HG02870 (cell line): ENCODE data around the gene CTIF.

ENCODE experiments used
- ATAC-seq: cut with Tn5 transposase; IDR thresholded peaks from one replicate; pipeline ENCODE4 v1.9.1; 2021; ENCODE audit warnings: mild to moderate bottlenecking, moderate library complexity; ENCODE audit not compliant: unreplicated experiment

CTIF gene

GRCh38 chr18:48766026-48766425, 227.2 kb downstream of the CTIF start:
- ATAC-seq, result no peak

DNA sequence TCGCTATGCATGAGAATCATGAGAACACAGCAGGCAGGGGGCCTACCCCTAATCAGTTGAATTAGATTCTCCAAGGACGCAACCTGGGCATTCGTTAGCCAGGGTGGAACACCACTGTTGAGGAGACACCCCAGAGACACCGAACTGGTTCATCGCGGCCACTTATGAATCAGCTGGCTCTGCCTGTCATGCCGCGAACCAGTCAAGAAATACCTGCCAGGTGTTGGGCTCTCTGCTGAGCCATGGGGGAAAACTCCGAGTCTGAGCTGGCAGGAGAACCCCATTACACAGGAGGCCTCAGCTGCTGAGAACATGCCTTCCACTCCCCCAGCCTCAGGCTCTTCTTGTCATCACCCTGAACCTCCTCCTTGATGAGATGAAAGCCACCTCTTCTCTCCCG, 227.7 kb downstream of the CTIF start:
- ATAC-seq, result no peak

- ATAC-seq, result no peak
Measured at GRCh38 chr18:48767090-48767690, 228.4 kb downstream of the CTIF start.

DNA sequence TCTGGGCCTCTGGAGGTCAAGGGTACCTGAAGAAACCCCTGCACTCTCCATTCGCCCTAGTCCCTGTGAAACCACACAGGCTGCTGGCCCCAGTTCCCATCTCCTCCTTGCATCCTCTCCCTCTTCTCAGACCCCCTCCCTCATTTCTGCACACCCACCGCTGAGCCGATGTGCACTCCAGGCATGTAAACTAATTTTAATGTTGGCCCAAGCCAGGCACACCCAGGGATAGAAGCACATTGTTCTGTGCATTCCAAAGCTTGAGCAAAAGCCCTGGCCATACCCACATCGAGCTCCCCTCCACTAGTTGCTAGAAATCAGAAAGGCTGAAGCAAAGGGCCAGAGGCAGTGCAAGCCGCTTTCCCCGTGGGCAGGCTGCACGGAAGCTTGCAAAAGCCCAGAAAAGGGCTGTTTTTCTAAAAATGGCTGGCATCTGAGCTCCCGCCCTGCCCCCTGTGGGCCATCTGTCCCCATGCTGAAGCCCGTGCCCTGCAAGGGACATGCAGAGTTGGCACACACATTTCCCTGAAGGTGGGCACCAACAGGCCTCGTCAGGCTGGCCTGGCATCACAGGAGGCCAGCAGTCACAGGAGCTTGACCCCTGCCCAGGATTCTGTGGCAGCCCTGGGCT, 230.3 kb downstream of the CTIF start:
- ATAC-seq, result no peak

DNA sequence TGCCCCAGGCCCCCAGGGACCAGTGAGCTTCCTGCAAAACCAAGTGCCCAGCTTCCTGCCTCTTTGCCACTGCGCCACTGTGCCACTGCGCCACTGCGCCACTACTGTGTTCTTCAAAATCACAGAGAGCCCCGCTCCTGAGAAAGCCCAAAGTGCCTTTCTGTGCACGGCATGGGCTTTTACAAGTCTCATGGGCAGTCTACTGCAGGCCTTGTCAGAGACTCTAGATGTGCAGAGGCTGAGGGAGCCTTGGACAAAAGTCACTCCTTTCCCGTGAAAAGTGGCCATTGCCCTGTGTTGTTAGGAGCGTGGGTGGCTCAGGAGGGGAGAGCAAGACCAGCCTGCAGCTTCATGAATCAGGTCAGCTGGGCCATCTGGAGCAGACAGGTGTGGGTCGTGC, 231.4 kb downstream of the CTIF start:
- ATAC-seq, result no peak

- ATAC-seq, result no peak
Measured at GRCh38 chr18:48771641-48772375, 233.0 kb downstream of the CTIF start.

GRCh38 chr18:48772457-48772856, 233.6 kb downstream of the CTIF start:
- ATAC-seq, result no peak

- ATAC-seq, result no peak
Measured at GRCh38 chr18:48773821-48774220, 235.0 kb downstream of the CTIF start.

DNA sequence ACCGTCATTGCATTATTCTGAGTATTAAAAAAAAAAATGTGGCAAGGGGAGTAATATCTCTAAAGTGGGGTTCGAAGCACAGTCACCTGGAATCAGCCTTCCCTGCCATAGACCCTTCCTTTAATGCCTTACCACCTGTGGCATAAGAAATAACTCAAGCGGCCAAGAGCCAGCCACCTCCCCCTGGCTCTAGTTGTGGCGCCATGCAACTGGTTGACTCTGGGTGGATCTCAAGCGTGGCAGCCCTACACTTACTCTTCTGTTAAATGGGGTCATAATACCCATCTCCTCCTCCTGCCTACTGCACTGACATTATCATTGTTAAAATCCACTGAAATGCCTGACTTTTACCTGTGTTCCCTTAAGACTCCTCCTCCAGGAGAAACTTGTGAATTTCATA, 236.1 kb downstream of the CTIF start:
- ATAC-seq, result no peak

DNA sequence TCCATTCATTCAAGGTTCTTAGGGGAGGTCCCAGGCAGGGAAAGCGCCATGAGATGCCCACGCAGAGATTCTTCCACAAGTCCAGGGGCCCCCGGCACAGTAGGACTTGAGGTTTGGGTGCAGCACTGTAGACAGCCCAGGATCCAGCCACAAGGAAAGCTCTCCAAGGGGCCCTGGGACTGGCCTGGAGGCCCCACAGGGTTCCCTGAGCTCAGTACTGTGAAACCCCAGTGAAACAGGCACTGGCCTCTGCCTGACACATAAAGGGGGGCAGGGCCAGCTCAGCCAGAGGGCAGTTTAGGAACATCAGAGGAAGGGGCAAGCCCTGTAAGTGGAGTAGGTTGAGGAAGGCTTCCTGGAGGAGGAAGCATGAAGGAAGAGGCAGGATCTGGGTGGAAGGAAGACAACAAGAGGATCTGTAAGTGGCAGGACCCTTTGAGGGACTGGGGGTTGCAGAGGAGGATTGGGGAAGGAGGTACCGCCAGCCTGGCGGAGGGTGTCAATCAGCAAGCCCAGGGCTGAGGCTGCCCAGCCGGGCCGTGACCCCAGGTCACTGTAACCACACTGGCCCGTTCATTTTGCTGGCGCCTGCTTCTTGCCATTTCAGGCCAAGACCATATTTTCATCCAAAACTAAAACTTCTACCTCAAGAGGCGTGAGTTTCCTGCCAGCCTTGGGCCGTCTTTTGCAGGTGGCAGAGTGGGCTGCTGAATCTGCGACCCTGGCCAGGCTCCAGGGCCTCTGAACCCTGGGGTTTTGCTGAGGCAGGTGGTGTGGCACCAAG, 236.7 kb downstream of the CTIF start:
- no peak for ATAC-seq

DNA sequence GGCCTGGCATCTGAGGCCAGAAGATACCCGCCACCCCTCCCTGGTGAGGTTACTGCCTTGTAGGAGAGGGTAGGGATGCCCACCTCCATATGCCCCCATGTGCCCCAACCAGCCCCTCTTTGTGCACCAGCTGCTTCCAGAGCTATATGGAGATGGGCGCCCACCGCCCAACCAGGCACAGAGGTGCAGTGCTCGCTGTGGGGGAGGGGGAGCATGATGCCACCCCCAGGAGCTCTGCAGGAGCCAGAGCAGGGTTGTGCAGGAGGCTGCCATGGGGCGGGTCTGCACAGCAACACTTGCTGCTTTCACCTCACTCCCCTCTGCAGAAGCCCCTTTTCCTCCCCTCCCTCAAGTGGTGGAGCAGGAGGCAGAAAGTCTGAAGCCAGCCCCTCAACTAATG, 237.3 kb downstream of the CTIF start:
- no peak for ATAC-seq

- ATAC-seq, result no peak
Measured at GRCh38 chr18:48776641-48777025, 237.8 kb downstream of the CTIF start.

- ATAC-seq, result no peak
Measured at GRCh38 chr18:48777026-48777743, 238.4 kb downstream of the CTIF start.

DNA sequence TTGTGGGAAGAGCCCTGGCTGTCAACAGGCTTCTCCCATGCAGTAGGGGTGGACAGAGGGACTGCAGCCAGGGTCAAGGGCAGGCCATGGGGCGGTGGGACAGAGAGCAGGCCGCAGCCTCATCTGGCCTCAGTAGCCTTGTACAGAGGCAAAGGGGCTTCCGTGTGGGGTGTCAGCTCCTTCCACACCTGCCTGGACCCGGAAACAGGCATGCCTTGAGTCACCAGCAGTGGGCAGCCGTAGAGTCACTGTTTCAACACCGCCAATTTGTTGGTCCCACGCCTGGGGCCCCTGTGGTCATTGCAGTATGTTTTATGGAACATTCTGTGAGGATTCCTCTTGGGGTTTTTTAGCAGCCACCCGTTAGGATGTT, 238.9 kb downstream of the CTIF start:
- no peak for ATAC-seq

- ATAC-seq, result no peak
Measured at GRCh38 chr18:48778344-48779011, 239.6 kb downstream of the CTIF start.

DNA sequence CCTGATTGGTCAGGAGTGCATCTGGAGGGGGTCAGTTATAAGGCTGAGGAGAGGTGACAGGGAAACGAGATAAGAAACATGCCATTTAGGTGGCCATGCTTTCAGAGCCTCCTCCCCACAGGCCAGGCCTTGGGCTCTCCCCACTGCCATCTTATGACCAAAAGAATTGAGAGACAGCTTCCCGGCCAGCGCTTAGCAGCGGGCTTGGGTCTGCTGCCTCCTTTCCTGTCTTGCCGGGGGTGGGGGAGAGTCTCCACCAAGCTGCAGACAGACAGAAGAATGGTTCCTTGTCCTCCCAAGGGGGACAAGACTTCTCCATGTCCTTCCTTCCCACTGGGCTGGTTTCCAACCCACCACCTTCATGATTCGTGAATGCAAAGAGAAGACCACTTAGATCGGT, 240.6 kb downstream of the CTIF start:
- no peak for ATAC-seq

GRCh38 chr18:48780201-48780912, 241.5 kb downstream of the CTIF start:
- ATAC-seq, result no peak

DNA sequence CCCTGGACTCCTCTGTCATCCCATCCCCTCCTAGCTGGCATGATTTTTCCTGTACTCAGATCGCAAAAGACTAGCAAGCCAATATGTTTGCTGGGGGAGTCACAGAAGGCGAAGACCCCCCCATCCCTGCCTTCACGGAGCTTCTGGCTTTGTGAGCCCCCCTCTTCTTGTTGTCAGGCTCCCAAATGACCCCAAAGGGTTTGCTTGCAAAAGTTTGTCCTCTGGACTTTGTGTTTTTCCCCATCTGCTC, 242.0 kb downstream of the CTIF start:
- ATAC-seq, result no peak

DNA sequence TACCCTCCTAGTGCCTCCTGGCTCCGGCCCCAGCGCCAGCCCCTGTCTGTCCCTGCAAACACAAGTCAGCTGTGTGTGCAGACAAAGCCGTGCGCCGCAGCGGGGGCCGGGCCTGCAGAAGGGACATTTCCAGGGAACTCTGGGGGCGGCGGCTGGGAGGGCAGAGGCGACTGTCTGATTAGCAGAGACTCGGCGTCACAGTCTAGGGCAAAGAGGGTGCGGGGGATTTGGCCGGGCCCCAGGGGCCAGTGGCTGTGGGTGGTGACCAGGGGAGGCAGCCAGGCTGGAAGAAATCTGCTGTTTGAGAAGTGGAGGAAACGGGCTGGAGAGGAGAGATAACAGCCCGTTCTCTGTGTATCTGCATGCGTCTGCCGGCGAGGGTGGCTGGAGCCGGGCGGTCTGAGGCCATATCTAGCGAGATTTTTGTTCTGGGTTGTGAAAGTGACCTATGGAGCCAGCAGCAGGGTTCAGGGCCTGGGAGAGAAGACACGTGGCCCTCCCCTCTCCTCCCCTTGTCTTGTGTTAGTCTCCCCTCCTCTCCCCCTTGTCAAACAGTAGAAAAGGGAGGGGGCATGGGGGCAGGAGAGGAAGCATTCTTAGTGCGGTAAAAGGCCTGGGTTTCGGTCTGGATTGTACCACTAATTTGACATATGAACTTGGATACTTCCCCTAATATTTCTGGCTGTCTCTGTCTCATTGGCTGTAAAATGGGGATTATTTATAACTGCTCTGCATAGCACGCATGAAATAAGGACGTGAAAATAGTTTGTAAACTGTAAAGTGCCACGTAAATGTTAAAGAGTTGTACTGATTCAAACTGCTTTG, 242.5 kb downstream of the CTIF start:
- no peak for ATAC-seq
